Measurements from ENCODE around the gene CD200. TPM values are rescaled to one million over a fixed set of nuclear protein-coding genes. Genes with fewer than 3 reads are reported as not detected.

The CD200 gene
- total RNA-seq, 4 donors from 2014 or later = 2.7 to 5.3 (median 3.6) TPM

DNA sequence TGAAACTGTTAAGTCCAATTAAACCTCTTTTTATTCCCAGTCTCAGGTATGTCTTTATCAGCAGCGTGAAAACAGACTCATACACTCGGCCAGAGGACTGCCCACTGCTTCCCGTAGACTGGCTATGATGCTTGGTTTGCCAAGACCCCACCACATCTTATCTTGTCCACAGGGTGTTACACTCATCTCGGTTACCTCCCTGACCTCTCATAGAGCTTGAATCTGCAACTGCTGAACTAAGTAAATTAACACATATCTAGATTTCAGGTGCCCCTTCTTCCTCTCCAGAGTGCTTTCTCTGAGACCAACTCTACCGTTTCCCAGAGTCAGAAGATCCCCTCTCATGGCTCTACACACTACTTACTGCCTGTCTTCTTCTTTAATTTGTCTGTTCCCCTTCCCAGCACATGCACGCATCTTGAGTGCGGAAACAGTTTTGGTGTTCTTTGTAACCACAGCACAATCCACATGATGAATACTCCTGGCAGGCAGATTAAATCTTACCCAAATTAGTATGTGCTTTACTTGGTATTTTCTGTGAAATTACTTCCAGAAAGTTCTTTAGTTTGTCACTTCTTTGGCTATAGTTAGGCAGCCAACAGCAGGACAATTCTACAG is 49.7 kb downstream of the CD200 start:
- no peaks in the 10 kb centered on the region for H3K27me3 ChIP-seq
- H3K36me3 ChIP-seq = no peaks in the 10 kb centered on the region
- TF ChIP-seq POLR2AphosphoS5 (IDR thresholded peaks at IDR 0.05) = no peak
- TF ChIP-seq EP300 (IDR thresholded peaks at IDR 0.05) = no peak
- TF ChIP-seq POLR2A (IDR thresholded peaks at IDR 0.05) = no peak
- TF ChIP-seq, protein P1, sequence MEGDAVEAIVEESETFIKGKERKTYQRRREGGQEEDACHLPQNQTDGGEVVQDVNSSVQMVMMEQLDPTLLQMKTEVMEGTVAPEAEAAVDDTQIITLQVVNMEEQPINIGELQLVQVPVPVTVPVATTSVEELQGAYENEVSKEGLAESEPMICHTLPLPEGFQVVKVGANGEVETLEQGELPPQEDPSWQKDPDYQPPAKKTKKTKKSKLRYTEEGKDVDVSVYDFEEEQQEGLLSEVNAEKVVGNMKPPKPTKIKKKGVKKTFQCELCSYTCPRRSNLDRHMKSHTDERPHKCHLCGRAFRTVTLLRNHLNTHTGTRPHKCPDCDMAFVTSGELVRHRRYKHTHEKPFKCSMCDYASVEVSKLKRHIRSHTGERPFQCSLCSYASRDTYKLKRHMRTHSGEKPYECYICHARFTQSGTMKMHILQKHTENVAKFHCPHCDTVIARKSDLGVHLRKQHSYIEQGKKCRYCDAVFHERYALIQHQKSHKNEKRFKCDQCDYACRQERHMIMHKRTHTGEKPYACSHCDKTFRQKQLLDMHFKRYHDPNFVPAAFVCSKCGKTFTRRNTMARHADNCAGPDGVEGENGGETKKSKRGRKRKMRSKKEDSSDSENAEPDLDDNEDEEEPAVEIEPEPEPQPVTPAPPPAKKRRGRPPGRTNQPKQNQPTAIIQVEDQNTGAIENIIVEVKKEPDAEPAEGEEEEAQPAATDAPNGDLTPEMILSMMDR (IDR thresholded peaks at IDR 0.05) = no peak
- peaks cover 22% of the 10 kb centered on the region for H3K4me1 ChIP-seq
- DNase-seq (ENCODE audit: low spot score in 2 of 2) = no peak
- 84% methylated on average over 7 of the region's 7 CpGs for WGBS
- no peak overlapping the region for H3K27ac ChIP-seq
- H3K9me3 ChIP-seq = no peaks in the 10 kb centered on the region
- H3K4me3 ChIP-seq = no peak overlapping the region

DNA sequence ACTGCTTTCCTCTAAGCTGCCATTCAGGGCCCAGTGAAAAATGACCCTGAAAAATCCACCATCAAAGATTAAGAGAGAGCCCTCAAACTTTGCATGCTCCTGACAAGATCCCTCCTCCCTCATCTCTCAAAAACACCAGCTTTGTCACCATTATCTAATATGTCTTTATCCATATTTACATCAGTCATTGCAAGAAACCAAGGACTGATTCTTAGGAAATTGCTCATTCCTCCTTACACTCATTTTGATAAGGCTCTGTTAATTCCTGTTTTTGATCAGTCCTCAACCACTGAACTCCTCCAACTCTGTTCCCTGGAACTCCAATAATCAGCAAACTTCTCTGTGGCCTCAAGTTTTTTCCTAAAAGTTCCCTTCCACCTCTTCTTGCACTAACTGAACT is 51.8 kb downstream of the CD200 start:
- no peak for TF ChIP-seq EP300 (IDR thresholded peaks at IDR 0.05)
- TF ChIP-seq, protein P1 (IDR thresholded peaks at IDR 0.05) = no peak
- no peak for TF ChIP-seq POLR2A (IDR thresholded peaks at IDR 0.05)
- Histone ChIP-seq H3K4me3 (no peak overlapping the region), H3K27me3 (no peaks in the 10 kb centered on the region), H3K27ac (no peak overlapping the region), H3K4me1 (peaks cover under 1% of the 10 kb centered on the region), H3K9me3 (no peaks in the 10 kb centered on the region), H3K36me3 (no peaks in the 10 kb centered on the region)
- DNase-seq (ENCODE audit: low spot score in 2 of 2) = no peak

DNA sequence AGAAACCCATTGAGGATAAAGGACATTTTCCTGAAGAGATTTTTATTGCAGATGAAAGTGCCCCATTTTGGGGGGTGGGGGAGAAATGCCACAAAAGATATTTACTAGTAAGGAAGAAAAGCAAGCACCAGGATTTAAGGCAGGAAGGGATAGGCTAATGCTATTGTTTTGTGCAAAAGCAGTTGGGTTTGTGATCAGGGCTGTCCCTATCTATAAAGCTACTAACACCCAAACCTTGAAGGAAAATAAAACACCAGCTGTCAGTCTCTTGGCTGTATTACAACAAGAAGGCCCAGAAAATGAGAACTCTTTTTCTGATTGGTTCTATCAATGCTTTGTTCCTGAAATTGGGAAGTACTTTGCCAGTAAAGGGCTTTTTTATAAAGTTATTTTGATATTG is 56.0 kb downstream of the CD200 start:
- no peaks in the 10 kb centered on the region for H3K9me3 ChIP-seq
- H3K27ac ChIP-seq = no peak overlapping the region
- H3K4me3 ChIP-seq = no peak overlapping the region
- no peaks in the 10 kb centered on the region for H3K36me3 ChIP-seq
- H3K4me1 ChIP-seq = peaks cover 6% of the 10 kb centered on the region
- TF ChIP-seq EP300 (IDR thresholded peaks at IDR 0.05) (no peak), POLR2AphosphoS5 (IDR thresholded peaks at IDR 0.05) (no peak), POLR2A (IDR thresholded peaks at IDR 0.05) (no peak)
- TF ChIP-seq, protein P1 (IDR thresholded peaks at IDR 0.05) = no peak
- no peaks in the 10 kb centered on the region for H3K27me3 ChIP-seq
- DNase-seq (ENCODE audit: low spot score in 2 of 2) = no peak

DNA sequence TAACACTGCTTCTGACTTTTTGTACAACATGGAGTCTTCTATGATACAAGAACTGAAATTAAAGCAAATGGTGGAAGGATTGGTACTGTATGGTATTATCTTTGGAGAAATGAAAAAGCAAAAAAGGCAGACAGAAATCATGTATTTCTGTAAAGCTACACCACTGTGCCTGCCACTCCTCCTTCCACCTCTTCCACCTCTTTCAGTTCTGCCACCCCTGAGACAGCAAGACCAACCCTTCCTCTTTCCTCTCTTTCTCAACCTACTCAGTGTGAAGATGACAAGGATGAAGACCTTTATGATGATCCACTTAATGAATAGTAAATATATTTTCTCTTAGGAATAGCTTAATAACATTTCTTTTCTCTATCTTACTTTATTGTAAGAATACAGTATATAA is 57.0 kb downstream of the CD200 start:
- no peaks in the 10 kb centered on the region for H3K27me3 ChIP-seq
- no peak for DNase-seq (ENCODE audit: low spot score in 2 of 2)
- H3K27ac ChIP-seq = no peak overlapping the region
- H3K4me3 ChIP-seq = no peak overlapping the region
- H3K4me1 ChIP-seq = peaks cover 6% of the 10 kb centered on the region
- H3K9me3 ChIP-seq = no peaks in the 10 kb centered on the region
- no peaks in the 10 kb centered on the region for H3K36me3 ChIP-seq
- TF ChIP-seq POLR2AphosphoS5 (IDR thresholded peaks at IDR 0.05) = no peak
- TF ChIP-seq, protein P1 (IDR thresholded peaks at IDR 0.05) = no peak
- no peak for TF ChIP-seq EP300 (IDR thresholded peaks at IDR 0.05)
- no peak for TF ChIP-seq POLR2A (IDR thresholded peaks at IDR 0.05)

DNA sequence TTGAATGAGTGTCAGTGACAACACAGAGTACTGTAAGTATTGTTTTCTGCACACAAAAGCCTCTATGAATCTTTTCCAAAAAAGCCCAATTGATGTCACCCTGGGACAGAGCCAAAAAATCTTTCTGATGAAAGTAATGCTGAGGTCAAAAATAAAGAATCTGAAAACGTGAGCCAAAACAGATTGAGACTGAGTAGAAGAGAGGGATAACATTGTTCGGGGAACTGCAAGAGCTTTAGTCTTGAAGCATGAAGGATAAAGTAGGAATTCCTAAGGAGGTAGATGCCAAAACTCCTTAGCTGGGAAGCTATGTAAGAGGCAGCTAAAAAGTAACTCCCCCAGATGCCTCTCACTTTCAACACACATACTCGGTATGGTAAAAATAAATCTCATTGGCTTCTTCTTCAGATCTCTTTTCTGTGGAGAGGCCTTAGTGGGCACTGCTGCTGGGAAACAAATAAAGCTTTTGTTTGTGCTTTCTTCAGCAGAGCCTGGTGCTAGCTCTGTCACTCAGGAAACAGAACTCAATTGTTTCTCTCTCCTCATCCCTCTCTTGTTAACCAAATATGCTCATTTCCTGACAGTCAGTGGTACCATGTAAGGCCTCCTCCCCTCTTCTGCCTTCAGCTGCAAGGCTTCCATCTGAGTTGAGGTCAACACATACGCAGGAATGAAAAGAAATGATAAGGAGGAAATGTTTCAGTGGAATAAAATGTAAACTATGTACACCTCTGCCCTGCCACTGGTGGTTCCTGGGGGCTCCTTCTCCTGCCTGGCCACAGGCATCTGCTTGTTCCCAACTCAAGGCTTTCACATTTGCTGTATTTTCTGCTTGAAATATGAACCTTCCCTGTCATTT is 58.1 kb downstream of the CD200 start:
- no peak for DNase-seq (ENCODE audit: low spot score in 2 of 2)
- 37% methylated on average over 4 of the region's 4 CpGs for WGBS
- Histone ChIP-seq H3K9me3 (no peaks in the 10 kb centered on the region), H3K4me3 (no peak overlapping the region), H3K27me3 (no peaks in the 10 kb centered on the region), H3K36me3 (no peaks in the 10 kb centered on the region), H3K4me1 (peaks cover 6% of the 10 kb centered on the region), H3K27ac (peak overlapping the region; percentile 47)
- TF ChIP-seq, protein P1 (IDR thresholded peaks at IDR 0.05) = no peak
- TF ChIP-seq POLR2AphosphoS5 (IDR thresholded peaks at IDR 0.05) = no peak

All from suprapubic skin (tissue), 4 donors.